NT2/D1 (cell line): ENCODE data around the gene BEGAIN.

ENCODE experiments used
- DNase-seq: peaks from one replicate; pipeline ENCODE4 v3.0.0-alpha.2; 2011; ENCODE audit warnings: low read depth, low spot score
- H3K27me3 ChIP-seq: 2 replicates; pipeline ENCODE4 v1.6.0; 2011; ENCODE audit warnings: mild to moderate bottlenecking; ENCODE audit not compliant: insufficient read length, insufficient read depth
- H3K36me3 ChIP-seq: 2 replicates; pipeline ENCODE4 v1.6.1; 2011; ENCODE audit warnings: mild to moderate bottlenecking, low read length, mixed read lengths; ENCODE audit not compliant: insufficient read depth, insufficient read length
- H3K4me1 ChIP-seq: 2 replicates; pipeline ENCODE4 v1.5.1; 2011; ENCODE audit not compliant: insufficient read depth, insufficient read length
- H3K4me3 ChIP-seq: 2 replicates; pipeline ENCODE4 v1.5.1; 2011; ENCODE audit warnings: low read depth; ENCODE audit not compliant: insufficient read length
- H3K9ac ChIP-seq: 2 replicates; pipeline ENCODE4 v1.6.0; 2011; ENCODE audit warnings: low read depth; ENCODE audit not compliant: insufficient read length
- H3K9me3 ChIP-seq: 2 replicates; pipeline ENCODE4 v1.5.1; 2011; ENCODE audit warnings: mild to moderate bottlenecking, low read length; ENCODE audit not compliant: insufficient read depth
- SUZ12 ChIP-seq: IDR thresholded peaks from 2 replicates; pipeline ENCODE4 v1.6.1; 2011; ENCODE audit not compliant: insufficient read length, insufficient read depth; ENCODE audit errors: extremely low read depth
- YY1 ChIP-seq: IDR thresholded peaks from 2 replicates; pipeline ENCODE4 v1.6.1; 2011; ENCODE audit not compliant: insufficient read length, insufficient read depth
- ZNF274 ChIP-seq: IDR thresholded peaks from 2 replicates; pipeline ENCODE4 v1.6.1; 2011; ENCODE audit warnings: mild to moderate bottlenecking, low read depth, low read length

BEGAIN gene

GRCh38 chr14:100572543-100572942 is 14.7 kb downstream of the BEGAIN start:
- Histone ChIP-seq H3K4me1 (peaks cover 5% of the 10 kb centered on the region), H3K9ac (no peak overlapping the region), H3K4me3 (no peak overlapping the region), H3K36me3 (no peaks in the 10 kb centered on the region), H3K9me3 (no peaks in the 10 kb centered on the region), H3K27me3 (peaks cover 24% of the 10 kb centered on the region)
- no peak for DNase-seq
- TF ChIP-seq YY1 (no peak), SUZ12 (no peak), ZNF274 (no peak)

GRCh38 chr14:100571837-100572236 is 15.4 kb downstream of the BEGAIN start:
- H3K9me3 ChIP-seq, result no peaks in the 10 kb centered on the region
- peaks cover 28% of the 10 kb centered on the region for H3K27me3 ChIP-seq
- no peak overlapping the region for H3K4me3 ChIP-seq
- DNase-seq, result no peak
- H3K9ac ChIP-seq, result no peak overlapping the region
- peaks cover 5% of the 10 kb centered on the region for H3K4me1 ChIP-seq
- TF ChIP-seq YY1 (no peak), ZNF274 (no peak), SUZ12 (no peak)
- H3K36me3 ChIP-seq, result no peaks in the 10 kb centered on the region

GRCh38 chr14:100570726-100571454 is 16.3 kb downstream of the BEGAIN start:
- no peak for DNase-seq
- no peaks in the 10 kb centered on the region for H3K9me3 ChIP-seq
- H3K9ac ChIP-seq, result no peak overlapping the region
- H3K27me3 ChIP-seq, result peaks cover 38% of the 10 kb centered on the region
- no peak for TF ChIP-seq SUZ12
- TF ChIP-seq YY1, result no peak
- TF ChIP-seq ZNF274, result no peak
- H3K4me1 ChIP-seq, result peaks cover 5% of the 10 kb centered on the region
- H3K36me3 ChIP-seq, result no peaks in the 10 kb centered on the region
- H3K4me3 ChIP-seq, result no peak overlapping the region

- TF ChIP-seq YY1 (no peak), ZNF274 (no peak), SUZ12 (no peak)
- H3K27me3 ChIP-seq, result peaks cover 48% of the 10 kb centered on the region
- no peaks in the 10 kb centered on the region for H3K36me3 ChIP-seq
- DNase-seq, result no peak
- peak overlapping the region; percentile 64 for H3K9ac ChIP-seq
- H3K4me1 ChIP-seq, result peaks cover 5% of the 10 kb centered on the region
- H3K9me3 ChIP-seq, result no peaks in the 10 kb centered on the region
- H3K4me3 ChIP-seq, result no peak overlapping the region
Observed at GRCh38 chr14:100569734-100570286, 17.4 kb downstream of the BEGAIN start.

GRCh38 chr14:100568998-100569733 is 18.1 kb downstream of the BEGAIN start:
- DNase-seq, result no peak
- H3K9ac ChIP-seq, result peak overlapping the region; percentile 64
- no peaks in the 10 kb centered on the region for H3K9me3 ChIP-seq
- TF ChIP-seq SUZ12 (peak; percentile 21), YY1 (no peak)
- H3K36me3 ChIP-seq, result no peaks in the 10 kb centered on the region
- H3K27me3 ChIP-seq, result peaks cover 51% of the 10 kb centered on the region
- H3K4me3 ChIP-seq, result peak overlapping the region; percentile 42
- H3K4me1 ChIP-seq, result peaks cover 5% of the 10 kb centered on the region

- peak overlapping the region; percentile 64 for H3K9ac ChIP-seq
- peaks cover 5% of the 10 kb centered on the region for H3K4me1 ChIP-seq
- peaks cover 56% of the 10 kb centered on the region for H3K27me3 ChIP-seq
- DNase-seq, result no peak
- no peaks in the 10 kb centered on the region for H3K9me3 ChIP-seq
- H3K36me3 ChIP-seq, result no peaks in the 10 kb centered on the region
- H3K4me3 ChIP-seq, result peak overlapping the region; percentile 42
- TF ChIP-seq SUZ12 (peak; percentile 33), YY1 (no peak), ZNF274 (no peak)
Observed at GRCh38 chr14:100568164-100568997, 18.8 kb downstream of the BEGAIN start.

- DNase-seq, result no peak
- TF ChIP-seq SUZ12 (peak; percentile 24), ZNF274 (no peak)
- Histone ChIP-seq H3K4me1 (peaks cover 5% of the 10 kb centered on the region), H3K27me3 (peaks cover 57% of the 10 kb centered on the region), H3K4me3 (peak overlapping the region; percentile 42), H3K9ac (peak overlapping the region; percentile 64), H3K36me3 (no peaks in the 10 kb centered on the region), H3K9me3 (no peaks in the 10 kb centered on the region)
Observed at GRCh38 chr14:100567877-100568163, 19.4 kb downstream of the BEGAIN start.
